ENCODE results near the gene NFX1.

- TF ChIP-seq CTCF (IDR thresholded peaks at IDR 0.05) = no peak
- TF ChIP-seq EZH2phosphoT487 (IDR thresholded peaks at IDR 0.05) = no peak
These were observed 5.3 kb downstream of the NFX1 start for GRCh38 chr9:33295571-33295970.
